Measurements from ENCODE around the gene FCHO1.

FCHO1 gene

GRCh38 chr19:17832443-17833208, 81.3 kb downstream of the FCHO1 start:
- DNase-seq, result no peak

- no peak for DNase-seq
Observed at GRCh38 chr19:17834350-17835181, 83.3 kb downstream of the FCHO1 start.

- no peak for DNase-seq
Observed at GRCh38 chr19:17835182-17836006, 84.1 kb downstream of the FCHO1 start.

DNA sequence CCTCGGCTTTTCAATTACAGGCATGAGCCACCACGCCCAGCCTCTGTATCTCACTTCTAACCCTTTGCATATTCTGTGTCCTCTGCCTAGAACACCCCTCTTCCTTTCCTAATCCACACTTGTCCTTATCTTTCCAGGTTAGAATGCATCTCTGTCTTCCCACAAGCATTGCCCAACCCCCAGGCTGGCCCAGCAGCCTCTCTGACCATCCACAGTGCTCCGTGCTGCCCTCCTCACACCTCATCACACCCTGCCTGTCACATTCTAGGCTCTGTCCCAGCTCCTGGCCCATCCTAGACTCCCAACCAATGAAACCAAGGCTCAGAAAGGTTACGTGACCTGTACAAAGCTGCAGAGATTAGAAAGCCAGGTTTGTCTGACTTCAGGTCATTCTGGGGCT, 85.3 kb downstream of the FCHO1 start:
- no peak for DNase-seq

- DNase-seq, result no peak
Observed at GRCh38 chr19:17837972-17838371, 86.7 kb downstream of the FCHO1 start.

Measured in activated CD8-positive, alpha-beta memory T cell treated with anti-CD3 and anti-CD28 coated beads for 24 hours (primary cell).